HCT116 (cell line): Measurements from ENCODE around the gene WNK3. TPM values are rescaled to one million over a fixed set of nuclear protein-coding genes. Genes with fewer than 3 reads are reported as not detected.

Experiments
- ATAC-seq: fragments of 200-7000 bp; cut with Tn5 transposase; 2 replicates; pipeline ENCODE4 v1.9.1; 2020; ENCODE audit warnings: mild to moderate bottlenecking, moderate library complexity
- BruUV-seq: library from RNA; stranded (reverse); fragments of 400-500 nt; replicated peaks from 2 replicates; lab custom pipeline; 2021; lab: Mats Ljungman, UMichigan
- CTCF ChIA-PET: fragments of 300-600 bp; sonication (Branson Sonifier 250); formaldehyde crosslinking; loops from one replicate; lab custom pipeline; 2021; ENCODE audit warnings: antibody characterized with exemption; lab: Charles Lee
- POLR2A ChIA-PET: fragments of 300-600, 350-600 bp; sonication (Branson Sonifier 250); formaldehyde crosslinking; loops from one replicate; lab custom pipeline; 2021; ENCODE audit warnings: antibody characterized with exemption; lab: Charles Lee
- RAD21 ChIA-PET, 2 experiments: fragments of 300-600 bp; sonication (Branson Sonifier 250); formaldehyde crosslinking; loops; one replicate each; lab custom pipeline; 2023; ENCODE audit warnings: low total read pairs in 2 of 2; ENCODE audit not compliant: uncharacterized antibody in 2 of 2, unreplicated experiment in 2 of 2, low non-redundant PET in 1 of 2; lab: Charles Lee
- DNase-seq: peaks from one replicate; pipeline ENCODE4 v3.0.0-alpha.2; 2010; ENCODE audit warnings: low read depth, low spot score
- H2AFZ ChIP-seq: fragments of 200-600 bp; shearing (Covaris generic), sonication (generic); 2 replicates; pipeline ENCODE4 v1.6.1; 2017; ENCODE audit warnings: low read depth, mixed run types, mixed read lengths, antibody characterized with exemption, low read length; ENCODE audit not compliant: poor library complexity, severe bottlenecking
- H3K27ac ChIP-seq: 2 replicates; pipeline ENCODE4 v1.5.1; 2012; ENCODE audit warnings: low read depth, low read length
- H3K27me3 ChIP-seq: fragments of 200-600 bp; sonication (generic); 2 replicates; pipeline ENCODE4 v1.6.1; 2016; ENCODE audit warnings: mixed run types, low read length, mixed read lengths; ENCODE audit not compliant: insufficient read depth
- H3K36me3 ChIP-seq, 2 experiments: fragments of 200-500 bp in 1 of 2; fragments of 200-600 bp in 1 of 2; sonication (Bioruptor generic) in 1 of 2; sonication (generic) in 1 of 2; 2 replicates each; pipeline versions ENCODE4 v1.5.1 to v1.6.1; 2014 to 2016; ENCODE audit warnings: low read length in 2 of 2, inconsistent platforms in 1 of 2, mixed read lengths in 1 of 2, mixed run types in 1 of 2; ENCODE audit not compliant: insufficient read depth in 2 of 2, control insufficient read depth in 1 of 2
- H3K4me1 ChIP-seq, 2 experiments: fragments of 200-600 bp in 1 of 2; sonication (generic) in 1 of 2; 2 replicates each; pipeline versions ENCODE4 v1.5.1 to v1.6.1; 2012 to 2017; ENCODE audit warnings: low read length in 2 of 2, inconsistent platforms in 1 of 2, mild to moderate bottlenecking in 1 of 2, mixed read lengths in 1 of 2, mixed run types in 1 of 2, moderate library complexity in 1 of 2; ENCODE audit not compliant: insufficient read depth in 2 of 2, control insufficient read depth in 1 of 2
- H3K4me2 ChIP-seq: fragments of 200-600 bp; sonication (generic); 2 replicates; pipeline ENCODE4 v1.6.1; 2017; ENCODE audit warnings: mixed run types, low read length, mixed read lengths
- H3K4me3 ChIP-seq, 2 experiments: fragments of 200-600 bp in 1 of 2; sonication (generic) in 1 of 2; replicated peaks in 1 of 2; 2 replicates each; pipeline ENCODE4 v1.5.1; 2011 to 2016; ENCODE audit warnings: low read length in 2 of 2, control low read depth in 1 of 2, low read depth in 1 of 2, mild to moderate bottlenecking in 1 of 2, mixed read lengths in 1 of 2, mixed run types in 1 of 2
- H3K79me2 ChIP-seq: fragments of 200-600 bp; sonication (generic); 2 replicates; pipeline ENCODE4 v1.6.1; 2017; ENCODE audit warnings: mild to moderate bottlenecking, mixed run types, low read length, moderate library complexity, mixed read lengths; ENCODE audit not compliant: insufficient read depth
- H3K9ac ChIP-seq: fragments of 200-600 bp; sonication (generic); 2 replicates; pipeline ENCODE4 v1.6.1; 2016; ENCODE audit warnings: low read length, mixed read lengths
- H3K9me2 ChIP-seq: fragments of 200-600 bp; sonication (generic), shearing (Covaris generic); 2 replicates; pipeline ENCODE4 v1.6.1; 2017; ENCODE audit warnings: mixed run types, mild to moderate bottlenecking, moderate library complexity; ENCODE audit not compliant: insufficient read depth
- H3K9me3 ChIP-seq, 2 experiments: fragments of 200-500 bp in 1 of 2; fragments of 200-600 bp in 1 of 2; sonication (Bioruptor generic) in 1 of 2; sonication (generic) in 1 of 2; 2 replicates each; pipeline ENCODE4 v1.6.1; 2014 to 2017; ENCODE audit warnings: low read length in 2 of 2, mixed read lengths in 2 of 2, inconsistent platforms in 1 of 2, low read depth in 1 of 2, mild to moderate bottlenecking in 1 of 2, mixed run types in 1 of 2, moderate library complexity in 1 of 2; ENCODE audit not compliant: control insufficient read depth in 1 of 2, insufficient read depth in 1 of 2
- H4K20me1 ChIP-seq: fragments of 200-600 bp; sonication (generic), shearing (Covaris generic); 2 replicates; pipeline ENCODE4 v1.6.1; 2017; ENCODE audit warnings: mixed run types, mild to moderate bottlenecking, moderate library complexity; ENCODE audit not compliant: insufficient read depth
- CBX3 ChIP-seq: IDR thresholded peaks from 2 replicates; pipeline ENCODE4 v1.6.1; 2012; ENCODE audit warnings: low read depth
- CEBPB ChIP-seq: IDR thresholded peaks from 2 replicates; pipeline ENCODE4 v1.6.1; 2012; ENCODE audit warnings: low read depth
- EGR1 ChIP-seq: IDR thresholded peaks from 2 replicates; pipeline ENCODE4 v1.6.1; 2012; ENCODE audit warnings: low read depth
- EZH2 ChIP-seq: fragments of 200-600 bp; sonication (generic); IDR thresholded peaks from 2 replicates; pipeline ENCODE4 v1.6.1; 2017; ENCODE audit warnings: antibody characterized with exemption, mixed run types
- EZH2phosphoT487 ChIP-seq: fragments of 200-600 bp; IDR thresholded peaks from 2 replicates; pipeline ENCODE4 v1.6.1; 2018; ENCODE audit warnings: antibody characterized with exemption, borderline replicate concordance
- FOSL1 ChIP-seq: IDR thresholded peaks from 2 replicates; pipeline ENCODE4 v1.6.1; 2012; ENCODE audit warnings: low read depth
- JUND ChIP-seq: IDR thresholded peaks from 2 replicates; pipeline ENCODE4 v1.6.1; 2012
- MAX ChIP-seq: IDR thresholded peaks from 2 replicates; pipeline ENCODE4 v1.6.1; 2012
- POLR2A ChIP-seq: IDR thresholded peaks from 2 replicates; pipeline ENCODE4 v1.7.0; 2011; ENCODE audit warnings: borderline replicate concordance; ENCODE audit not compliant: insufficient read depth, insufficient read length; ENCODE audit errors: extremely low read depth
- POLR2AphosphoS5 ChIP-seq: IDR thresholded peaks from 2 replicates; pipeline ENCODE4 v1.6.1; 2011; ENCODE audit warnings: mild to moderate bottlenecking, low read depth, low read length, moderate library complexity
- RAD21 ChIP-seq: IDR thresholded peaks from 2 replicates; pipeline ENCODE4 v1.6.1; 2012; ENCODE audit warnings: low read depth, mild to moderate bottlenecking
- REST ChIP-seq: IDR thresholded peaks from 2 replicates; pipeline ENCODE4 v1.6.1; 2012; ENCODE audit warnings: low read depth
- SIN3A ChIP-seq: IDR thresholded peaks from 2 replicates; pipeline ENCODE4 v1.6.1; 2012; ENCODE audit warnings: low read depth
- SP1 ChIP-seq: IDR thresholded peaks from 2 replicates; pipeline ENCODE4 v1.6.1; 2012; ENCODE audit warnings: low read depth
- TCF7L2 ChIP-seq: IDR thresholded peaks from 2 replicates; pipeline ENCODE4 v1.7.0; 2011; ENCODE audit warnings: borderline replicate concordance, inconsistent platforms; ENCODE audit not compliant: insufficient read depth, insufficient read length; ENCODE audit errors: extremely low read depth
- YY1 ChIP-seq: IDR thresholded peaks from 2 replicates; pipeline ENCODE4 v1.6.1; 2011; ENCODE audit warnings: low read length, low read depth, moderate library complexity, mild to moderate bottlenecking; ENCODE audit not compliant: insufficient replicate concordance; ENCODE audit errors: extremely low read depth
- intact Hi-C: fragments of 100-400 bp; cut with micrococcal nuclease; formaldehyde crosslinking; loops from 2 replicates; pipeline ENCODE4 v1.10.0; 2022
- total RNA-seq: library from RNA; stranded (reverse); gene quantifications from one replicate; pipeline ENCODE4 v1.2.1, GENCODE V29; 2021; ENCODE audit not compliant: unreplicated experiment

The WNK3 gene
- total RNA-seq, 1 experiment from 2014 or later = 0.05 TPM

GRCh38 chrX:54325077-54325476 lies 32.8 kb downstream of the WNK3 start (continued):
- TF ChIP-seq REST (no peak), CBX3 (no peak), EZH2phosphoT487 (no peak)
- TF ChIP-seq, all 23 proteins: peak for 0

- DNase-seq = no peak
- Histone ChIP-seq H3K4me1 (no peaks in the 10 kb centered on the region), H3K9me2 (no peaks in the 10 kb centered on the region), H2AFZ (no peak overlapping the region), H3K27ac (no peak overlapping the region), H3K79me2 (no peaks in the 10 kb centered on the region), H3K4me2 (no peak overlapping the region), H3K9ac (no peak overlapping the region), H3K4me3 (no peak overlapping the region), H3K9me3 (no peaks in the 10 kb centered on the region), H3K27me3 (no peaks in the 10 kb centered on the region), H4K20me1 (no peaks in the 10 kb centered on the region), H3K36me3 (no peaks in the 10 kb centered on the region)
- TF ChIP-seq JUND = no peak
- no peak for TF ChIP-seq EGR1
- TF ChIP-seq CBX3 = no peak
- no peak for TF ChIP-seq MAX
- TF ChIP-seq POLR2AphosphoS5 = no peak
- no peak for TF ChIP-seq TCF7L2
- TF ChIP-seq CEBPB = no peak
- no peak for TF ChIP-seq RAD21
- no peak for TF ChIP-seq EZH2
- TF ChIP-seq FOSL1 = no peak
- TF ChIP-seq EZH2phosphoT487 = no peak
- TF ChIP-seq POLR2A = no peak
- no peak for TF ChIP-seq YY1
- no peak for TF ChIP-seq SIN3A
- no peak for TF ChIP-seq SP1
- ChIA-PET RAD21 (no interaction called here), CTCF (no interaction called here), POLR2A (no interaction called here)
- intact Hi-C loops = no loop called here
- ATAC-seq = no peak
- no TSS peak for BruUV-seq
Observed at GRCh38 chrX:54320067-54320466, 37.8 kb downstream of the WNK3 start.
